MG63 (cell line): ENCODE data around the gene FES. TPM values are rescaled to one million over a fixed set of nuclear protein-coding genes. Genes with fewer than 3 reads are reported as not detected.
A peak's percentile ranks its signal among the peaks of the same experiment; 100 is the strongest.
"Not testable (repeated sequence)": the region's sequence is repeated elsewhere in the genome, so short reads cannot be mapped to it uniquely, and the experiment has no call there.

Experiments used
- DNase-seq: peaks from one replicate; pipeline ENCODE4 v3.0.0-alpha.2; 2020
- H3K27me3 ChIP-seq: fragments of 250-450 bp; sonication (Bioruptor Pico); 2 replicates; pipeline ENCODE4 v1.5.1; 2020; ENCODE audit warnings: mild to moderate bottlenecking, moderate library complexity
- H3K36me3 ChIP-seq: fragments of 250-450 bp; sonication (Bioruptor Pico); 2 replicates; pipeline ENCODE4 v1.5.1; 2020; ENCODE audit warnings: mild to moderate bottlenecking, moderate library complexity
- H3K4me3 ChIP-seq: fragments of 250-450 bp; sonication (Bioruptor Pico); 2 replicates; pipeline ENCODE4 v1.5.1; 2020; ENCODE audit warnings: mild to moderate bottlenecking, moderate library complexity
- H3K9me3 ChIP-seq: fragments of 250-450 bp; sonication (Bioruptor Pico); 2 replicates; pipeline ENCODE4 v1.5.1; 2020; ENCODE audit warnings: mild to moderate bottlenecking, moderate library complexity
- total RNA-seq: library from RNA; depleted of rRNA; stranded (reverse); fragments of >200 nt; shearing (Covaris generic); gene quantifications from 2 replicates; pipeline ENCODE4 v1.2.3, GENCODE V29; 2014; ENCODE audit warnings: low replicate concordance

The FES gene
- total RNA-seq, 1 experiment from 2014 or later = 13.7 TPM

DNA sequence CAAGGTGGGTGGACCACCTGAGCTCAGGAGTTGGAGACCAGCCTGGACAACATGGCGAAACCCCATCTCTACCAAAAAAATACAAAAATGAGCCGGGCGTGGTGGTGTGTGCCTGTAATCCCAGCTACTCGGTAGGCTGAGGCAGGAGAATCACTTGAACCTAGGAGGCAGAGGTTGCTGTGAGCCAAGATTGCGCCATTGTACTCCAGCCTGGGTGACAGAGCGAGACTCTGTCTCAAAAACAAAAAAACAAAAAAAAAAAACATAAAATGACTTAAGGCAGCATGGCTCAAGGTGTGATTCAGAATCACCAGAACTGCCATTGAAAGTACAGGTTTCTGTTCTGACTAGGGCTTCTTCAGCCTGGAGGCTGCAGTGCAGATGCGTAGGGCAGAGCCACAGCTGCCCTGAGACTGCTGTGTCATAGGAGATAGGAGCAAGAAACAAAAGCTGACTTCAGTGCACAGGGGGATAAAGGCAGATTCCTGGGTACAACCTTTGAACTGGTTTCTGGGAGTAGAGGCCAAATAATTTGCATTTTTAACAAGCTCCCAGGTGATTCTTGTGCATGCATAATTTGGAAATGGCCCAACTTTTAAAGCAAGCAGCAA, 38.5 kb downstream of the FES start:
- not testable (repeated sequence) for H3K4me3 ChIP-seq, DNase-seq, H3K27me3 ChIP-seq, H3K9me3 ChIP-seq
- H3K36me3 ChIP-seq = peaks cover 26% of the 10 kb centered on the region

DNA sequence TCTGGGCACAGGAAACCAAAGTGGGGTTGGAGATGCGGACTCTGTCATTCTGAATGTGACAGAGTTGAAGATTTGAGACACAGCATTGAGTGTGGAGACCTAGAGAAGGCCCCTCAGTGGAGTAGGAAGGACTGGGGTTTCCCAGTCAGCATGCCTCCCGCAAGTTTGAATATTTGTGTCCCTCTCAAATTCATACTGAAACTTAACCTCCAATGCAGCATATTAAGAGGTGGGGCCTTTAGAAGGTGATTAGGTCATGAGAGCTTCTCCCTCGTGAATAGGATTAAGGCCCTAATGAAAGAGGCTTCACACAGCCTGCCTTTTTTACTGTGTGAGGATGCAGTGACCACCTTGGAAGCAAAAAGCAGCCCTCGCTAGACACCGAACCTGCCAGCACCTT, 40.1 kb downstream of the FES start:
- Histone ChIP-seq H3K36me3 (peaks cover 14% of the 10 kb centered on the region), H3K27me3 (no peaks in the 10 kb centered on the region), H3K9me3 (no peaks in the 10 kb centered on the region), H3K4me3 (no peak overlapping the region)
- DNase-seq = no peak

DNA sequence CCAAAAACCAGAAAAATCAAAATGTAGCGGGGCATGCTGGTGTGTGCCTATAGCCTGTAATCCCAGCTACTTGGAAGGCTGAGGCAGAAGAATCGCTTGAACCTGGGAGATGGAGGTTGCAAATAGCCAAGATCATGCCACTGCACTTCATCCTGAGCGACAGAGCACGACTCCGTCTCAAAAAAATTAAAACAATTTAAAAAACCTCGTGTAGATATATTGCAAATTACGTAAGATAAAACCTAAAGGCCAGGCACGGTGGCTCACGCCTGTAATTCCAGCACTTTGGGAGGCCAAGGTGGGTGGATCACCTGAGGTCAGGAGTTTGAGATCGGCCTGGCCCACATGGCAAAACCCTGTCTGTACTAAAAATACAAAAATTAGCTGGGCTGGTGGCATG, 42.5 kb downstream of the FES start:
- DNase-seq, H3K27me3 ChIP-seq, H3K9me3 ChIP-seq, H3K4me3 ChIP-seq, H3K36me3 ChIP-seq: not testable (repeated sequence)

DNA sequence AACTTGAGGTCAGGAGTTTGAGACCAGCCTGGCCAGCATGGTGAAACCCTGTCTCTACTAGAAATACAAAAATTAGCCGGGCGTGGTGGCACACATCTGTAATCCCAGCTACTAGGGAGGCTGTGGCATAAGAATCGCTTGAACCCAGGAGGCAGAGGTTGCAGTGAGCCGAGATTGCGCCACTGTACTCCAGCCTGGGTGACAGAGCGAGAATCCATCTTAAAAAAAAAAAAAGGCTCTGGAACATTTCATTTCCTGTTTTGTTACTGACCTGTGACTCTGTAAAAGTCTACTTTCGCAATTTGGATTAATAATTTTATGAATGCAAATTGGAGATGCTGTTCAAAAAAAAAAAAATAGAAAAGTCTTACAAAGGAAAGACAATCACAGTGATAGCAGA, 43.8 kb downstream of the FES start:
- not testable (repeated sequence) for H3K9me3 ChIP-seq, H3K4me3 ChIP-seq, H3K27me3 ChIP-seq, DNase-seq, H3K36me3 ChIP-seq

DNA sequence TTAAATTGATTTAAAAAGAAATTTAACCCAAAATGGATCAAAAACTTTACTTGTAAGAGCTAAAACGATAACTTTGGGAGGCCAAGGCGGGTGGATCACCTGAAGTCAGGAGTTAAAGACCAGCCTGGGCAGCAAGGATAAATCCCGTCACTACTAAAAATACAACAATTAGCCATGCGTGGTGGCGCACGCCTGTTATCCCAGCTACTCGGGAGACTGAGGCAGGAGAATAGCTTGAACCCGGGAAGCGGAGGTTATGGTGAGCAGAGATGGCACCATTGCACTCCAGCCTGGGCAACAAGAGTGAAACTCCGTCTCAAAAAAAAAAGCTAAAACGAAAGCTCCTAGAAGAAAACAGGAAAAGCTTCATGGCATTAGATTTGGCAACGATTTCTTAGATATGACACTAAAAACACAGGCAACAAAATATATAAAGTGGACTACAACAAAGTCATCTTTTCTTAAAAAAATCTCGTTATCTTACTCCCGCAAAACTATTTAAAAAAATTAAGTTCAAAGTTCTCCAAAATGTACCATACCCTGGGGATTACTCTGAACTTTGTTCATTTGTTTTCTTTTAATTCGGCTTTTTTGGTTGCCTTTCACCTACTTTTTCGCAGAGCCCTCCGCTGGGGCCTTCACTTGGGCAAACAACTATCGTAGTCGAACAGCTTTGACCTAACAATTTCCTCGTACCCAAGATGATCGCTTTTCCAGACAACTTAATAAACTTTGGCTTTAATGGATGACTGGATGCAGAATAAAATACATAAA, 45.1 kb downstream of the FES start:
- H3K27me3 ChIP-seq = no peaks in the 10 kb centered on the region
- H3K9me3 ChIP-seq = no peaks in the 10 kb centered on the region
- H3K4me3 ChIP-seq = peak overlapping the region; percentile 98
- peaks cover 3% of the 10 kb centered on the region; the same call in 1 of the 2 replicates for H3K36me3 ChIP-seq
- no peak for DNase-seq

DNA sequence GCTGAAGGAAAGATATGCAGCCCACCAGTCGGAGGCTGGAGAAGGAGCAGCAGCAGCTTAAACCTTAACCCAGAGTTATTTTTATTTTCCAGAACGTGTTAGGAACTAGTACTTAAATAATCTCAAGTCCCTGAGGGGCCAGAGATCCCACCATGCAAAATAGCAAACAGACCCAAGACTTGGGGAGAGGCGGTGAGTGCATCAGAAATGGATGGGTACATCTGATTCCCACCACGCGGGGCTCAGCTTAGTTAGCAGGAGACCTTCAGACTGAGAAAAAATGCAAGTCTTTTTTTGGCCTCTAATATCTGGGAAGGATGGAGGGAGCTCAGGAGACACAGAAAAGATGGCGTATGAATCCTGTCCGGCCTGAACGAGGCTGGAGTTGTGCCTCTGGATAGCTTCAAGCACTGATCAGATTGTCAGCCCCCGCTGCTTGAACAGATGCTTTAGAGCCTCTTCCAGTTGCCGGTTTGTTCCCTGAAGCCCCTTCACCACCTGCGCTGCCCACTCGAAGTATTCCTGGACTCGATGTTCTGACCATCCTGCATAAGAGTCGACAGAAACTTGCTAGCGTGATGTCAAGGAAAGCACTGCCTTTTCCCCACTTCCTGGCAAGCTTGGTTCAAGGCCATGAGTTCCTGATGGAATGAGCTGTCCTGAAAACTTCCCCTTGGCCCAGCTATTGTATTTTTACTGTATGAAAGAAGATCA, 46.7 kb downstream of the FES start:
- H3K9me3 ChIP-seq = no peaks in the 10 kb centered on the region
- H3K27me3 ChIP-seq = no peaks in the 10 kb centered on the region
- H3K4me3 ChIP-seq = peak overlapping the region; percentile 98
- DNase-seq = no peak
- peaks cover 3% of the 10 kb centered on the region; the same call in 1 of the 2 replicates for H3K36me3 ChIP-seq

DNA sequence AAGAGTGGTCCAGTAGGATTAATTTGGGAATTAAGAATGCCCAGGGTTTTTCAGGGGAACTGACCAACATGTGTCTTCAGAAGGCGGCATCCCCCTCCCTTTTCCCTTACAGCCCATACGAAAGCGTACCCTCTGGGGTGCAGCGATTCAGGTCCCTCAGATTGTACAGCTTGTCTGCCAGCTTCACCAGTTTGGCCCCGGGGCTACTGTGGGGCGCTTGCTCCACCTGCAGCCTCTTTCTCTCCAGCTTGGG, 47.2 kb downstream of the FES start:
- Histone ChIP-seq H3K9me3 (no peaks in the 10 kb centered on the region), H3K36me3 (peaks cover 6% of the 10 kb centered on the region), H3K27me3 (no peaks in the 10 kb centered on the region), H3K4me3 (peak overlapping the region; percentile 98)
- no peak for DNase-seq

DNA sequence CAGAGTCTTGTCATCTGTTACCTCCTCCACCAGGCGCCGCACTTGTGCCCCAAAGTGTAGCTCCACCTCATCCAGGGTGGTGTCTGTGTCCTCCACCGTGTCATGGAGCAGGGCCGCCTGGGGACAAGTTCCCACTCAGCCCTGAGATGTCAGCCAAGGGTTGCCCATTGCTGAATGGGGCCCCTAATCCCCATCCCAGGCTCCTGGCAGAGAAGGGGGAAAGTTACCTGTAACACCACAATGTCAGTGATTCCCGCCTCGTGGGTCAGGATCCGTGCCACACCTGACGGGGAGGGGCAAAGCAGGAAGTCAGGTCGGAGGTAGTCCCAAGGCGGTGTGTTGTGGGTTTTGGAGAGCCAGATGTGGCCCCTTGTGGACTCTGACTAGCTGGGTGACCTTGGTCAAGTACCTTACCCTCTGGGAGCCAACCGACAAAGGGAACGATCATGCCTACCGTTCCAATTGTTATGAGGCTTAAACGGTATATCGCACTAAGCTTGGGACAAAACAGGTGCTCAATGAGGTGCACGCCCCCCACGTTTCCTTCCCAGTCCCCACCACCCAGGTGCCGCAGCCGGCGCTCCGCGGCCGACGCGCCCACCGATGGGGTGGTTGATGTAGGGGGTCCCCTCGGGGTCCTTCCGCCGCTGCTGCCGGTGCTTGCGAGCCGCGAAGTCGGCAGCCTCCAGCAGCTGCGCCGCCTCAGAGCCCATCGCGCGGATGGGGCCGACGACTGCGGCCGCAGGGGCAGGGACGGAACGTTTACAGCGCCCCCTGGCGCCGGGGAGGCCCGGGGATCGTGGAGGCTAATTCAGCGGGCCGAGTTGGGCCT, 47.7 kb downstream of the FES start, which contains the start of gene HDDC3:
Gene HDDC3, minus strand, starts transcription at position 722 of the 832 bp plus-strand sequence. Its CDS starts 9 bp downstream, at position 713.
- no peaks in the 10 kb centered on the region for H3K27me3 ChIP-seq
- H3K36me3 ChIP-seq = peaks cover 11% of the 10 kb centered on the region
- peak; percentile 89 for DNase-seq
- H3K4me3 ChIP-seq = peak within 1 kb of the TSS; percentile 98
- H3K9me3 ChIP-seq = no peaks in the 10 kb centered on the region

DNA sequence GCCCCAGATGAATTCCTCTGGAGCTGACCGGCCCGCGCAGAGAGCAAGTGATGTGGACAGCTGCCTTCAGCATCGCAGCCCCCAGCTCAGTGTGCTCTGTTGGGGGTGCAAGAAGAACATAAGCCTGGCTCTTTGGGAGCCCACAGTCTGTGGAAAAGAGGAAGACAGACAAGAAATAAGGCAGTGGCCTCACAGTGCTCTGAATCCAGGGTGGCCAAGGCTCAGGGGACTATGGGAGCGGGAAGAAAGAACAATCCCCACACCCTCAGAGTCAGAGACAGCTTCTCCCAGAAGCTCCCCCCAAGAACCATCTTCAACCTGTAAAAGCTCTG, 48.3 kb downstream of the FES start:
- Histone ChIP-seq H3K9me3 (no peaks in the 10 kb centered on the region), H3K4me3 (peak overlapping the region; percentile 98), H3K36me3 (peaks cover 15% of the 10 kb centered on the region), H3K27me3 (no peaks in the 10 kb centered on the region)
- no peak for DNase-seq

DNA sequence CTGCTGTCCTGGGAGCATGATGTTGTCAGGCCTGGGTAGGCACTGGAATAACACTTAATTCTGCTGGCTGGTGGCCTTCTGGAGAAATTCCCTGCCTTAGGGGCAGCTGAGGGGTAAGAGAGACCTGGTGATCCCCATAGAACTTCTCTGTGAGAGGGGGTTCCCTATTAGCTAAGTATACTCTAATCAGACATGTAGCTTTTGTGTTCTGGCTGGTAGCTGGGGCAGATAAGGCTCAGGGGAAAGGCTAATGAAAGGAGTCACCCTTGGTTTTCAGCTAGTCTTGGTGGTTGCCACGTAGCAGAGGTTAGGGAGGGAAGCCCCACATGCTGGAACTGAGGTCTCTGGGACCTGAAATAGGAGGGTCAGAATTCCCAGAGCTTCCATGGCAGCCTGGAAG, 49.0 kb downstream of the FES start:
- Histone ChIP-seq H3K36me3 (peaks cover 22% of the 10 kb centered on the region), H3K27me3 (no peaks in the 10 kb centered on the region), H3K4me3 (no peak overlapping the region), H3K9me3 (no peaks in the 10 kb centered on the region)
- DNase-seq = no peak

DNA sequence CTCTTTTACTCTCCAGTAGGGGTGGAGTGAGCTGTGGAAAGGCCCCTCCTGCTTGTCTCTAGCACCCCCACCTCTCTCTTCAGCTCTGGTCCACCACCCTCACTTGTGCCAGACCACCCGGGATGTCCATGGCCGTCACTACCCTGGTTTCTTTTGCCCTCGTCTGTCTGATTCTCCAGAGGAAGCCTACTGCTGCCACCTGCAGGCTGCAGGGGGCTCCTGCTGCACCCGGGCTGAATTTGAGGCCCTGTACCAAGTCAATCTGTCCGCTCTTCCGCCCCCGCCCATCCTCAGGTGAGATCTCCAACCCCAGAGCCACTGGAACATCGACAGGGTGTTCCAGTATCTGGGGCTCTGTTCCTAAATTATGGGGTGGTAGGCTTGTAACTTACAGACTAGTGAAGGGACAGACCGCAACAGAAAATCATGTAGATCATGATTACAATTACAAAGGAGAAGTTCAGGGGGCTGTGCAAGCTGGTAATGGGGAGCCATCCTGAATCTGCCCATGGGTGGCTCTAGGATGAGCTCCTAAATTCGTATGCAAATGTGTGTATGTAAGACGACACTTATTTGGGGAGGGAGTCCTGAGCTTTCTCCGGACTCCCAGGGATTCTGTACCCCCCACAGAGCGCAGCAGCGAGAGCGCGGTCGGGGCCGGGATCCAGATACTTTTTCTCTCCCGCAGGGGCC, 50.1 kb downstream of the FES start:
- Histone ChIP-seq H3K36me3 (peaks cover 30% of the 10 kb centered on the region), H3K9me3 (no peaks in the 10 kb centered on the region), H3K4me3 (peak overlapping the region; percentile 75), H3K27me3 (no peaks in the 10 kb centered on the region)
- DNase-seq = peak; percentile 81

DNA sequence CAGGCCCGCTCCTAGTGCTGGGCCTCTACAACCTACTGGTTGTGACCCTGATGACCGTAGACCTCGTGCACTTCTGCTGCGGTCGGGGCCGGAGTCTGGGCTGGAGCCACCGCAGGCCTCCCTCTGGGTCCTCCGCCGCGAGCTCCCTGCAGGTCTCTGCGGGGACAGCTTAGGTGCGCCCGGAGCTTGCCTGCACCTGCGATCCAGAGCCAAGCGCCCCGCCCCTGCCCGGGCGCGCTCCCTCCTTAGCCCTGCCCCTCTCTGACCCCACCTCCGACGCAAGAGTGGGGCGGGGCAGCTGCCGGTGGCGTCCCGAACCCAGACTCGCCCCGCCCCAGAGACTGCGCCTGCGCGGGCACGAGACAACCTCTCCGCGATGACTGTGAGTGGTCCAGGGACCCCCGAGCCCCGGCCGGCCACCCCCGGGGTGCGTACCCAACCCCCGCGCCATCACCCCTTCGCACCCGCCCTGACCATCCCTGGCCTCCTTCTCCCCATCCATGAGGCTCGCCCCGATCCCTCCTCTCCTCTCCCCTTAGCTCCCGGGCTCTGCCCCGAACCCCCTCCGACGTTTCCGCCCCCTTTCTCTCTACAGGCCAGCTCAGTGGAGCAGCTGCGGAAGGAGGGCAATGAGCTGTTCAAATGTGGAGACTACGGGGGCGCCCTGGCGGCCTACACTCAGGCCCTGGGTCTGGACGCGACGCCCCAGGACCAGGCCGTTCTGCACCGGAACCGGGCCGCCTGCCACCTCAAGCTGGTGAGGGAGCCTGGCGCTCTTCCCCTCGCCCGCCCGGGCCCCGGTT, 50.8 kb downstream of the FES start, which contains the start of gene UNC45A:
Gene UNC45A, plus strand, starts transcription at position 337 of the 803 bp plus-strand sequence. Its CDS starts 40 bp downstream, at position 377.
- H3K36me3 ChIP-seq = peaks cover 38% of the 10 kb centered on the region
- peak within 1 kb of the TSS; percentile 75 for H3K4me3 ChIP-seq
- H3K9me3 ChIP-seq = no peaks in the 10 kb centered on the region
- DNase-seq = peak; percentile 88
- H3K27me3 ChIP-seq = no peaks in the 10 kb centered on the region

DNA sequence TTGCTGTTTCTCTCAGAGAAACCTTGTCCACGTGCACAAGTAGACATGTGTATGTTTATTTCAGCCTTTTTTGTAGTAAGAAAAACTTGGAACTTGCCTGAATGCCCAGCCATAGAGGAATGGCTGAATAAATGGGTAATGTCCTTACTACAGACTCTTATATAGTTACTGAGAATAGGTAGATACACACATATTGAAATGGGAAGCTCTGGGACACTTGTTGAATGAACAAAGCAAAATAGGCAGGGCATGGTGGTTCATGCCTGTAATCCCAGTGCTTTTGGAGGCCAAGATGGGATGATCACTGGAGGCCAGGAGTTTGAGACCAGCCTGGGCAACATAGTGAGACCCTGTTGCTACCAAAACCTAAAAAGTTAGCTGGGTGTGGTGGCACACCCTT, 52.5 kb downstream of the FES start:
- DNase-seq = no peak
- H3K4me3 ChIP-seq = no peak overlapping the region
- H3K27me3 ChIP-seq = no peaks in the 10 kb centered on the region
- peaks cover 48% of the 10 kb centered on the region for H3K36me3 ChIP-seq
- H3K9me3 ChIP-seq = no peaks in the 10 kb centered on the region

DNA sequence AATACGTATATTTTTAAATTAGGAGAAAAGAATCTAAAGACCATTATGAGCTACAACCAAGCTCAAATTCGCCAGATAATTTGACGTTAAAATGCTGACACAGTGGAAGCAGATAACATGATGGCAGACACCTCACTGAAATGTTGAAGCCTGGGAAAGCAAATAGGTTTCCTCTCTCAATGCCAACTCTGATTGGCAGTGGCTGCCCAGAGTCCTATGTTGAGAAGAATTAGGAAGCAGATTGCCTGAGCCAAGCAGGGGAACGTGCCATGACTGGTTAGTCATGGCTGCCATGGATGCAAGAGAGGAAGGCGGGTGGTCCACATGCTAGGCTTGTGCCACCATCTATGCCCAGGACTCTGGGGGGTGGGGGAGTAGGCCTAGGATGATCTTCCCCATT, 54.0 kb downstream of the FES start:
- H3K9me3 ChIP-seq = no peaks in the 10 kb centered on the region
- H3K36me3 ChIP-seq = peaks cover 54% of the 10 kb centered on the region
- no peaks in the 10 kb centered on the region for H3K27me3 ChIP-seq
- H3K4me3 ChIP-seq = no peak overlapping the region
- no peak for DNase-seq

DNA sequence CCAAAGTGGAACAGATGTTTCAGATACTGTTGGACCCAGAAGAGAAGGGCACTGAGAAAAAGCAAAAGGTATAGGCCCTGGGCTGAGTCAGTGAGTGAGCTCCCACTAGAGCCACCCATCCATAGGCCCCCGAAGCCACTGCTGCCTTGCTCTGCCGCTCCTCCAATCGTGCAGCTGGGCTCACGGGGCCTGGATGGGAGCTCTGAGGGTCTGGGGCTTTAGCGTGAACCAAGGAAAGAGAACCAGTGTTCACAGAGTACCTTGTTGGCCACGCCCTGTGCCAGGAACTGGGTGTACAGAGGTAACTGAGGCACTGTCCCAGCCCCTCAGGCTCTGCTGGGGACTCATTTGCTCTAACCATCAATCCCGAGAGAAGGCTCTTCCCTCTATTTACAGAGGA, 55.5 kb downstream of the FES start:
- no peaks in the 10 kb centered on the region for H3K27me3 ChIP-seq
- no peak for DNase-seq
- no peaks in the 10 kb centered on the region for H3K9me3 ChIP-seq
- peaks cover 59% of the 10 kb centered on the region for H3K36me3 ChIP-seq
- H3K4me3 ChIP-seq = no peak overlapping the region

DNA sequence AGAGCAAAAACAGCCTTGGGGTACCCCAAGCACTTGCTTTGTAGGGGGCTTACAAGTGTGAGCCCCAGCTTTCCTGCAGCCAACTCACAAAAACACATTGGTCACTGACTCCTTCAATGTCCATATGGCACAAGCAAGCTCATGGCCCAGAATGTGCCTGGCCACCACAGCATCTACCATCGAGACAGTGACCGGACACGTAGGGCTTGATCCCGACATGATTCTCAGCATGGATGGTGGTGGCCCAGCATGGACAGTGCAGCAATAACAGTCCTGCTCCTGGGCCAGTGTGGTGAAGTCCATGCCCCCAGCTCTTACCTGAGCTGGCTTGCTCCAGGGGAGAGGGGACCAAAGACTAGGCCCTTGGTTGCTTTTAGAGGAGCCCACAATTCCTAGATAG, 56.7 kb downstream of the FES start:
- Histone ChIP-seq H3K27me3 (no peaks in the 10 kb centered on the region), H3K36me3 (peaks cover 71% of the 10 kb centered on the region), H3K9me3 (no peaks in the 10 kb centered on the region), H3K4me3 (no peak overlapping the region)
- DNase-seq = no peak
